ENCODE data around the gene PCBD1. TPM values are rescaled to one million over a fixed set of nuclear protein-coding genes. Genes with fewer than 3 reads are reported as not detected.

The PCBD1 gene
- total RNA-seq, 3 donors from 2014 or later: 52.4 to 93.9 (median 66.6) TPM

DNA sequence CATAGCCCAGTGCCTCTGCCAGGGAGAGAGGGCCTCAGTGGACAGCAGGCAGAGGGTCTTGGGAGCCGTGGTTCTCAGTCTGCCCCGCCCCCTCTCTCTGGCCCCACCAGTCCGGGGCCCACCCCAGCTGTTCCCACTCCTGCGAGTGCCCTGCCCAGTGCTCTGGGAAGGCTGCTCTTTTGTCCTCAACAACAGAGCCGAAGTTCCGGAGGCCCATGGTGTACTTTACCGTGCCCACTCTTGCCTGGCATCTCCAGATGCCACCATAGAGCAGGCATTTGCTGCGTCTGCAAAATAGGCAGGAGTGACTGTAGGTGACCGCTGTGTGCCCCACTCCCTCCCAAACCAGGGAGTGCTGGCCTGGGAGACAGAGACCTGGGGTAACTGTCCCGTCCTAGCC is 29.3 kb upstream of the PCBD1 start:
- Histone ChIP-seq H3K36me3 (no peaks in the 10 kb centered on the region), H3K27ac (no peak overlapping the region), H3K4me3 (no peak overlapping the region), H3K27me3 (no peaks in the 10 kb centered on the region), H3K4me1 (no peaks in the 10 kb centered on the region), H3K9me3 (no peaks in the 10 kb centered on the region)
- TF ChIP-seq POLR2A (IDR thresholded peaks at IDR 0.05) (no peak), POLR2AphosphoS5 (IDR thresholded peaks at IDR 0.05) (no peak)
- TF ChIP-seq, protein P1, sequence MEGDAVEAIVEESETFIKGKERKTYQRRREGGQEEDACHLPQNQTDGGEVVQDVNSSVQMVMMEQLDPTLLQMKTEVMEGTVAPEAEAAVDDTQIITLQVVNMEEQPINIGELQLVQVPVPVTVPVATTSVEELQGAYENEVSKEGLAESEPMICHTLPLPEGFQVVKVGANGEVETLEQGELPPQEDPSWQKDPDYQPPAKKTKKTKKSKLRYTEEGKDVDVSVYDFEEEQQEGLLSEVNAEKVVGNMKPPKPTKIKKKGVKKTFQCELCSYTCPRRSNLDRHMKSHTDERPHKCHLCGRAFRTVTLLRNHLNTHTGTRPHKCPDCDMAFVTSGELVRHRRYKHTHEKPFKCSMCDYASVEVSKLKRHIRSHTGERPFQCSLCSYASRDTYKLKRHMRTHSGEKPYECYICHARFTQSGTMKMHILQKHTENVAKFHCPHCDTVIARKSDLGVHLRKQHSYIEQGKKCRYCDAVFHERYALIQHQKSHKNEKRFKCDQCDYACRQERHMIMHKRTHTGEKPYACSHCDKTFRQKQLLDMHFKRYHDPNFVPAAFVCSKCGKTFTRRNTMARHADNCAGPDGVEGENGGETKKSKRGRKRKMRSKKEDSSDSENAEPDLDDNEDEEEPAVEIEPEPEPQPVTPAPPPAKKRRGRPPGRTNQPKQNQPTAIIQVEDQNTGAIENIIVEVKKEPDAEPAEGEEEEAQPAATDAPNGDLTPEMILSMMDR (IDR thresholded peaks at IDR 0.05): no peak
- no peak for DNase-seq (ENCODE audit: low spot score in 2 of 2)
- intact Hi-C loops (cut with DNase I; ENCODE audit: low total_unique reads): loop anchor here (10.0 kb wide), 1 partner anchor 357 kb away; no protein-coding TSS in a partner anchor

DNA sequence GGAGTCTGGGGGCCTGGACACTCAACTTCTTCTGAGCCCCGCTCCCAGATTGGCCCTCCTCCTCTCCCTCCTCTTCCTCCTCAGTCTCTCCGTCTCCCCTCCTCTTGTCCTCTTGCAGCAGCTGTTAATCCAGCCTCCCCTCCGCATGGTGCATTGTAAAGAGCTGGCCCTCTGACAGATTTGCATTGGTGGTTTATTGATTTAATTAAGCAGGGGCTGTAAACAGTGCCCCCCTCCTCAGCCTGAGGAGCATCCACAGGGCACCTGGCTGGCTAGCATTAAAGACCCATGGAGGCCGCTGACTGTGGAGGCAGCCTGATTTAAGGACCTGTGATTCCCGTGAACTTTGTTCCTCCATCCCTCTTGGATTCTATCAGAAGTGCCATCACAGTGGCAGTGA is 28.9 kb upstream of the PCBD1 start:
- no peaks in the 10 kb centered on the region for H3K27me3 ChIP-seq
- no peaks in the 10 kb centered on the region for H3K4me1 ChIP-seq
- no peaks in the 10 kb centered on the region for H3K9me3 ChIP-seq
- H3K27ac ChIP-seq: no peak overlapping the region
- DNase-seq (ENCODE audit: low spot score in 2 of 2): no peak
- intact Hi-C loops (cut with DNase I; ENCODE audit: low total_unique reads): loop anchor here (10.0 kb wide), 1 partner anchor 358 kb away; no protein-coding TSS in a partner anchor
- no peak overlapping the region for H3K4me3 ChIP-seq
- no peaks in the 10 kb centered on the region for H3K36me3 ChIP-seq
- TF ChIP-seq POLR2A (IDR thresholded peaks at IDR 0.05): no peak
- TF ChIP-seq POLR2AphosphoS5 (IDR thresholded peaks at IDR 0.05): no peak
- TF ChIP-seq, protein P1 (IDR thresholded peaks at IDR 0.05): no peak

DNA sequence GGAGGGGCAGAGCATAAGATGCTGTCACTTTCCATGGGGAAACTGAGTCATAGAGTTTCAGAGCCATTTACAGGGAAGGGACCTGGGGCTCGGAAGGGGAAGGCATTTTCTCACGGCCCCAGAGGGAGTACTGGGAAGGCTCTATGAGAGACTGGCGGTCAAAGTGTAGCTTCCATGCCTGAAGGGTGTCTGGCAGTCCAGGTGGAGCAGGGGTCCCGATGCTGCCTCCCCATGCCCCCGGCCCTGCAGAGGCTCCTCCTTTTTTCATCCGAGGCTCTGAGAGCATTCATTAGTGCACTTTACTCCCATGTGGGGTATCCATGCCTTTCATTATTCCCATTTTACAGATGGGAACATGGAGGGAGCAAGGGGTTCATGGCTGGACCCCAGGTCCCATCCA is 27.9 kb upstream of the PCBD1 start:
- no peak for DNase-seq (ENCODE audit: low spot score in 2 of 2)
- intact Hi-C loops (cut with DNase I; ENCODE audit: low total_unique reads): loop anchor here (10.0 kb wide), 1 partner anchor 359 kb away; no protein-coding TSS in a partner anchor

DNA sequence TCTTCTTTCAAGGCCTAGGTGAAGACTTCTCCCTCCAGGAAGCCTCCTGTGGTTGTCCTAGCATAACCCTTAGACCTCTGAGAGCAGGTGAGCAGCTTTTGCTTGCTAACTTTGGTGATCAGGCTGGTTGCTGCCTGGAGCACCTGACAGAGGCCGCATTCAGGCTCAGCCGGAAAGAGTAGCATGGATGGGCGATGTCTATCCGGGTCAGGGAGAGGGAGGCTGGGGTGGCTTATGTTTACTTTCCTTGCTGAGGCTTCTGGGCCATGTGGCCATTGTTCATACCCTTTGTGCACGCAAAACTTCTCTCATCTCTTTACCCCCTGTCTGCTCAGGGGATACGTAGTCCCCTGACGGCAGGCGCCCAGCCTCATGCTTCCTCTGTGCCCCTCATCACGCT is 27.4 kb upstream of the PCBD1 start:
- no peak overlapping the region for H3K27ac ChIP-seq
- DNase-seq (ENCODE audit: low spot score in 2 of 2): no peak
- intact Hi-C loops (cut with DNase I; ENCODE audit: low total_unique reads): loop anchor here (10.0 kb wide), 1 partner anchor 359 kb away; no protein-coding TSS in a partner anchor
- no peaks in the 10 kb centered on the region for H3K36me3 ChIP-seq
- H3K4me1 ChIP-seq: no peaks in the 10 kb centered on the region
- TF ChIP-seq, protein P1 (IDR thresholded peaks at IDR 0.05): no peak
- TF ChIP-seq POLR2A (IDR thresholded peaks at IDR 0.05) (no peak), POLR2AphosphoS5 (IDR thresholded peaks at IDR 0.05) (no peak)
- no peaks in the 10 kb centered on the region for H3K27me3 ChIP-seq
- no peaks in the 10 kb centered on the region for H3K9me3 ChIP-seq
- no peak overlapping the region for H3K4me3 ChIP-seq

More for the DNA sequence above, 27.9 kb upstream of the PCBD1 start:
- Histone ChIP-seq H3K27ac (no peak overlapping the region), H3K27me3 (no peaks in the 10 kb centered on the region), H3K4me1 (no peaks in the 10 kb centered on the region), H3K9me3 (no peaks in the 10 kb centered on the region), H3K4me3 (no peak overlapping the region), H3K36me3 (no peaks in the 10 kb centered on the region)
- no peak for TF ChIP-seq POLR2AphosphoS5 (IDR thresholded peaks at IDR 0.05)

DNA sequence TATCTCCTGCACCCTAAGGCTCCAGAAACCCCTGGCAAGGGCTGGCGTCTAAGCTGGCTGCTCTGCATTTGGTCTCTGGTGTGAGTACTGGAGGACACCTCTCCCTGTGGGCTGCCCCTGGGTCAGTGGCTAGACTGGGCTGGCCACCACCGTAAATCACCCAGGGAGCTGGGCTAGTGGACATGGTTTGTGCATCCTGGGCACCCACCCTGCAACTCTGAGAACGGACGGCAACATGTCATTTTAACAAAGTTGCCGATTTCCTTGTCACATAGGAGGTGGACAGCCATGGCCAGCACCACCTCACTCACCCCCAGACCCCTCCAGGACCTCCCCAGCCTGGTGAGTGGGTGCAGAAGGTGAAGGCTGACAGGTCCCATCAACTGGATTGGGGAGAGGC is 26.8 kb upstream of the PCBD1 start:
- H3K4me3 ChIP-seq: no peak overlapping the region
- no peak for DNase-seq (ENCODE audit: low spot score in 2 of 2)
- no peaks in the 10 kb centered on the region for H3K27me3 ChIP-seq
- intact Hi-C loops (cut with DNase I; ENCODE audit: low total_unique reads): loop anchor here (10.0 kb wide), 1 partner anchor 360 kb away; no protein-coding TSS in a partner anchor
- no peaks in the 10 kb centered on the region for H3K4me1 ChIP-seq
- H3K9me3 ChIP-seq: no peaks in the 10 kb centered on the region
- no peak overlapping the region for H3K27ac ChIP-seq
- H3K36me3 ChIP-seq: no peaks in the 10 kb centered on the region
- TF ChIP-seq, protein P1 (IDR thresholded peaks at IDR 0.05): no peak
- TF ChIP-seq POLR2A (IDR thresholded peaks at IDR 0.05): no peak
- TF ChIP-seq POLR2AphosphoS5 (IDR thresholded peaks at IDR 0.05): no peak
